CD4-positive, alpha-beta T cell treated with Interleukin-10 for 1 hour (primary cell): ENCODE measurements around the gene M1AP.

Experiments
- DNase-seq: peaks from one replicate; pipeline ENCODE4 v3.0.0-alpha.2; 2020

M1AP gene

DNA sequence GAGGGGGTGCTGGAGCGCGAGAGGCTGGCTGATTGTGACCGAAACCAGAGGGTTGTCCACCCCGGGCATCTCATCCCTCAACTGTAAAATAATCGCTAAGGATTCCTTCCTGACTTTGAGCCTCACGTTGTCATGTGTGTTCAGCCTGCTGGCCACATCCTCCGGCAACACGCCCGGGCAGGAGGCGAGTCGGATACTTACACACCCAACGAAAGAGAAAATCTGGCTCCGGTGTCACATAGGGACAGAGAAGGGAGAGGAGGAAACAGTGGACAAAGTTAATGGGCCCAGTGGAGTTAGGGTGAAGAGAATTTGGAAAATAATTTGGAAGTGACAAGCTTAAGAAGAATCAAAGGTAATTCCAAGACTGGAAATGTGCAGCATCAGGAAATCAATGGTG, 131.5 kb downstream of the M1AP start:
- DNase-seq, result no peak

- DNase-seq, result peak; percentile 83
Measured at GRCh38 chr2:74515981-74516633, 132.0 kb downstream of the M1AP start.

DNA sequence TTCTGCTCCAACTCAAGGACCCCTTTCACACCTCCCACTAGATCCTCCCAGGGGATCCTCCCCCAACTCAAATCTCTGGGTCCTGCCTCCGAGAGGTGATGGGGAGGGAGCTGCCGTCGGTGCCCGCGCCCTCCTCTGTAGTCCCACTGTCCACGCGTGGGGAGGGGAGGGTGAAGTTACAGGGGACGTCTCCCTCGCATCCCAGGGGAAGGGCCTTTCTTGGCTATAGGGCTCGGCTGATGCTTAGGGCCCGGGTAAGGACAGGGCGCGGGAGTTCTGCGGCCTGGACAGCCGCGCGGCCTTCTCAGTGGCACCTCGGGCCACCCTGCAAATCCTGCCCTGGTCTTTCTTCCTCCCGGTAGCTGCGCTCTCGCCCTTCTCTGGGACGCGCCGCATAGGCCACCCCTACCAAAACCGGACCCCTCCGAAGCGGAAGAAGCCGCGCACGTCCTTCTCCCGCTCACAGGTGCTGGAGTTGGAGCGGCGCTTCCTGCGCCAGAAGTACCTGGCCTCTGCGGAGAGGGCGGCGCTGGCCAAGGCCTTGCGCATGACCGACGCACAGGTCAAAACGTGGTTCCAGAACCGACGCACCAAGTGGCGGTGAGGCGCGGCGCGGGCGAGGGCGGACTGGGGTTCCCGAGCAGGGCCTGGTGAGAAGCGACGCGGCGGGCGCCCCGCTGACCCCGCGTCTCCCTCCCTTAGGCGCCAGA, 132.7 kb downstream of the M1AP start:
- no peak for DNase-seq

DNA sequence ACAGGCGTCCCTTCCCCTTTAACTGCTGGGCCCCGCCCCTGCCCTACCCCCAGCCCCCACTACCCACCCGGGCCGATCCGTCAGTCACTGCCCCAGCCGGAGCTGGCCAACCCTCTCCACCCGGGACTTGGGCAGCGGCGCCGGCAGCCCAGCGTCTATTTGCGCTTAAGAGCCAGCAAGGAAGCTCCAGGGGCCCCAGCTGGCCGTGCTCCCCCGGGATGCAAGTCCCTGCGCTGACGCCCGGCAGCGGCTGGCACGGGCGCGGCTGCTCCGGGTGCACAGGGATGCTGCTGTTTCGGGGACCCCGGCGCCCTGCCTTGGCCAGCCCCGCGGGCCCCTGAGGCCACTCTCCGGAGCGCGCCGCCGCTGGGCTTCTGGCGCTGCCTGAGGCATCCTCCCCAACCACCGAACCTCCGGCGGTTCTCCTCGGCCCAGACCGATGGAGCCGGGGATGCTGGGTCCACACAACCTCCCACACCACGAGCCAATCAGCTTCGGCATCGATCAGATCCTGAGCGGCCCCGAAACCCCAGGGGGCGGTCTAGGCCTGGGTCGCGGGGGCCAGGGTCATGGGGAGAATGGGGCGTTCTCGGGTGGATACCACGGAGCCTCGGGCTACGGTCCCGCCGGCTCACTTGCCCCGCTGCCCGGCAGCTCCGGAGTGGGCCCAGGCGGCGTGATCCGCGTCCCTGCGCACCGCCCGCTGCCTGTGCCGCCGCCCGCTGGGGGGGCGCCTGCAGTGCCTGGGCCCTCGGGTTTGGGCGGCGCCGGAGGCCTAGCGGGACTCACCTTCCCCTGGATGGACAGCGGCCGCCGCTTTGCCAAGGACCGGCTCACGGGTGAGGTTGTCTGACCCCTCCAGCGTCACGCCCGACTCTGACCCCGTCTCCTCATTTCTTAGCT, 133.5 kb downstream of the M1AP start, which contains the start of gene TLX2:
TSS of gene TLX2 (plus strand) at position 83 of the 903 bp plus-strand sequence. CDS start at position 440, 357 bp downstream.
- no peak for DNase-seq

GRCh38 chr2:74513605-74514367, 134.3 kb downstream of the M1AP start:
- DNase-seq, result no peak

- DNase-seq, result no peak
Measured at GRCh38 chr2:74512744-74513604, 135.2 kb downstream of the M1AP start.

- DNase-seq, result no peak
Measured at GRCh38 chr2:74511104-74511989, 136.8 kb downstream of the M1AP start.

GRCh38 chr2:74510272-74510671, 137.9 kb downstream of the M1AP start:
- DNase-seq, result no peak

DNA sequence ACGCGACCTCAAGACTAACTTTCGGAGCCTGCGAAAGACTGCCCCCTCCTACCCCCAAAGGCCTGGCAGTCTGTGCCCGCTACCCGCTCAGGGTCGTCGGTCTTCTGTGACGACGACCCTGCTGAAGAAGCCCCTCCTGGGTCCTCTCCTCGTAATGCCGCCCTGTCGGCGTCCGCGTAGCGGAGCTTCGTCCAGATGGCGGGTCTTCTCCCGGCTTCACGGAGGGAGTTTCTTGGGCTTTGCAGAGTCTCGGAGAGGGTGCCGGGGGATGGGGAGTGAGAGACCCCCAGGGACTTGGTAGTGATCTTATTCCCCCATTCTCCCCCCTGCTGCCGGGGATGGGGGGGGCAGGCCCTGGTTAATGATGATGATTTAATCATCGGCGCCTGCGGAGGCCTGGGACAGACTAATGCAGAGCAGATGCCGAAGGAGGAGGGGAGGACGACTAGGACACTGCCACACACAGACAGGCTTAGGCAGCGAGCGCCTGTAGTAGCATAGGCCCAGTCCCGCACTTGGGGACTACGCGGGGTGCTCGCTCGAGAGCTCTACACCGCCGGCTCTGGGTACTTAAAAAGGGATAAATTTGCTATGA, 140.1 kb downstream of the M1AP start:
- DNase-seq, result no peak
